Thyroid gland (tissue), 4 donors: ENCODE results near the gene FXYD6.
A peak's percentile ranks its signal among the peaks of the same experiment; 100 is the strongest.

ENCODE experiments used
- POLR2A ChIP-seq, 2 donors: fragments of 450-650 bp; IDR thresholded peaks; one replicate each; pipeline ENCODE4 v1.6.1; 2017; ENCODE audit warnings: antibody characterized with exemption in 2 of 2, mild to moderate bottlenecking in 2 of 2, moderate library complexity in 1 of 2
- TF ChIP-seq, protein P1 (sequence below), 6 experiments: fragments of 200-600 bp in 3 of 6; fragments of 450-650 bp in 3 of 6; sonication (generic) in 3 of 6; IDR thresholded peaks; one replicate each; pipeline ENCODE4 v1.5.1; 2016 to 2019; ENCODE audit warnings: antibody characterized with exemption in 6 of 6, mild to moderate bottlenecking in 2 of 6, inconsistent platforms in 1 of 6, moderate library complexity in 1 of 6

DNA sequence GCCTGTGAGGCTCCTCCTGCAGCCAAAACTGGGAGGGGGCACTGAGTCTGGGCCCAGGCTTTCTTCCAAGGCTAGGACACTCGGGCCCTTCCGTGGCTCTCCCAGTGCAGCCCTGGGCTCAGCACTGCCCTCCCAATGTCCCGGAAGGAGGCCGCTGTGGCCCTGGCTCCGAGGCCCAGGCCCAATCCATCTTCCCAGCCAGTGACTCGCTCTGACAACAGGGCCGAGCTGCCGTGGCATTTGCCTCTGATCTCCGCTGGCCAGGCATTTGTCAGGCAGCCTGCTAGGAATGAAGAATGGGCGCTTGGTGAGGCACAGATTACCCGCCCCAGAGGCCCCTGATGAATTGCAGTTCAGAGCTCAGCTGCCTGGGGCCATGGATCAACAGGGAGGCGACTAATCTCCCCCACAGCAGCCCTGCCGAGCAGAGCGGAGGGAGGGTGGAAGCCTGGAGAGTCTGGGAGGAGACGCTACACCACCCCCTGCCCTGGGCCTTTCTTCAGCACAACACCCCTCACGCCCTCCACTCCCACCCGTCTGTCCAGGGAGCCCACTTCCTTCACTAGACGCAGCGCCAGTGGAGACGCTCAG, 60.2 kb downstream of the FXYD6 start:
- TF ChIP-seq, protein P1, sequence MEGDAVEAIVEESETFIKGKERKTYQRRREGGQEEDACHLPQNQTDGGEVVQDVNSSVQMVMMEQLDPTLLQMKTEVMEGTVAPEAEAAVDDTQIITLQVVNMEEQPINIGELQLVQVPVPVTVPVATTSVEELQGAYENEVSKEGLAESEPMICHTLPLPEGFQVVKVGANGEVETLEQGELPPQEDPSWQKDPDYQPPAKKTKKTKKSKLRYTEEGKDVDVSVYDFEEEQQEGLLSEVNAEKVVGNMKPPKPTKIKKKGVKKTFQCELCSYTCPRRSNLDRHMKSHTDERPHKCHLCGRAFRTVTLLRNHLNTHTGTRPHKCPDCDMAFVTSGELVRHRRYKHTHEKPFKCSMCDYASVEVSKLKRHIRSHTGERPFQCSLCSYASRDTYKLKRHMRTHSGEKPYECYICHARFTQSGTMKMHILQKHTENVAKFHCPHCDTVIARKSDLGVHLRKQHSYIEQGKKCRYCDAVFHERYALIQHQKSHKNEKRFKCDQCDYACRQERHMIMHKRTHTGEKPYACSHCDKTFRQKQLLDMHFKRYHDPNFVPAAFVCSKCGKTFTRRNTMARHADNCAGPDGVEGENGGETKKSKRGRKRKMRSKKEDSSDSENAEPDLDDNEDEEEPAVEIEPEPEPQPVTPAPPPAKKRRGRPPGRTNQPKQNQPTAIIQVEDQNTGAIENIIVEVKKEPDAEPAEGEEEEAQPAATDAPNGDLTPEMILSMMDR (IDR thresholded peaks at IDR 0.05) = peak in 1 of 6 experiments; percentile 6
- no peak for TF ChIP-seq POLR2A (IDR thresholded peaks at IDR 0.05)
